COR-L47 (cell line): Measurements from ENCODE around the gene PTCD2.

Experiments used
- DNase-seq: peaks from one replicate; lab custom pipeline; 2025; lab: John Stamatoyannopoulos, UW

Gene PTCD2

DNA sequence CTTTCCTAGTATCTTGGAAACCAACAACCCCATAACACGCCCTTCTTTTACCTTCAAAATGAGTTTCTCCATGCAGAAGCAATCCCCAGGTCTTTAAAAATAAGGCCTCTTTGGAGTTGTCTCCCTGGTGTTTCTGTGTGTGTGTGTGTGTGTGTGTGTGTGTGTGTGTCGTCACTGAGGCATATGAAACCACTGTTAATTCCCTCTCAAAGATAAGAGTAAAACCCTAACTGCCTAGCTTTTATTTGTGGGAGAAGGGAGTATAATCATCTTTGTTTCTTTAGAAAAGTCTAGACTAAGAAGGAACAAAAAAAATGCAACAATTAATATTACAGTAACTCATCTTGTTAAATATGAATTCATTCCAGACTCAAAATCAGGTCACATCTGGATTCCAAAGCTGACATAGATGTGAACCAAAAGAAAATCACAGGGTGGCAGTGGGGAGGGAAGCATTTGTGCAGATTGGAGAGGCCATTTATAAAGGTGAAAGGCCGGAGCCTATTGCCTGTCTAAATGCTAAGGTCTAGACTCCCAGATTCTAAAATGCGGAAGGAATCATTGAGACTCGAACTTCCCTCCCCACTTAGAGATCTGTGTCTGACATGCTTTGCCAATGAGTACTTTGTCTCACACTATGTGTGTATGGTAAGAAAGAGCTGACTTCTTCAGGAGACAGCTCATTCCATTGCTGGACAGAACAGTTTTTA lies 95.6 kb downstream of the PTCD2 start:
- no peak for DNase-seq

DNA sequence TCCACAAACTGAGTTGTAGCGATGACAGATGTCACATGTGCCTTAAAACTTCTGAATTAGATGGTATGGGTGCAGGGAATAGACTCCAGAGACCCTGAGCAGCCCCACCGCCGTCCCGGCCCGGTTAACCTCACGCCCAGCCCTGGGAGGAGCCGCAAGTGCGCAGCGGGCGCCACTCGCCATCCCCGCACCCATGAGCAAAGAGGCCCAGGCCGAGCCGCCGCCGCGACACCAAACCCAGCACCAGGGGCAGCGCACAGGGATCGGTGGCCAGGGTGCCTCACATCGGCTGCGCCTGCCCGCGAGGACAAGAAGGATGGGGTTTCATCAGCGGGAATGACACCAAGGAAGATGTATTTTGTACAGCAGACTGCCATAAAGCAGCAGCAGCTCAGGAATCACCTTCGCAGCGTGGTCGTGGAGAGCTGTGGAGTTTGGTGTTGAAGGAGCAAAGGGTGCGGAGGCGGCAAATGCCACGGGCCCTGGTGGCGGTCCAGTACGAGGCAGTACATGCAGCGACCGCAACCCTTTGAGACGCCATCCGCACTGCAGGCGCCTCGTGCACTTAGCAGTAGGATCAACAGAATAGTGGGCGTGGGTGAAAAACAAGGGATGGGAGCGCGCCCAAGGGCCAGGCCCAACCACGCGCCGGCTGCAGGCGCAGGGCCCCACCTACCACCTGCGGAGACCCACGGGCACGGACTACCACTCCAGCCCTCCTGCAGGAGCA lies 97.3 kb downstream of the PTCD2 start:
- DNase-seq: no peak
